ENCODE measurements around the gene DGAT2L6. TPM values are rescaled to one million over a fixed set of nuclear protein-coding genes. Genes with fewer than 3 reads are reported as not detected.

The DGAT2L6 gene
- total RNA-seq, 4 donors from 2014 or later, result not detected

- no peaks in the 10 kb centered on the region for H3K36me3 ChIP-seq
- no peaks in the 10 kb centered on the region for H3K27me3 ChIP-seq
- TF ChIP-seq POLR2A (IDR thresholded peaks at IDR 0.05), result no peak
- TF ChIP-seq CTCF (IDR thresholded peaks at IDR 0.05), result no peak
Observed at GRCh38 chrX:70253377-70254062, 76.2 kb downstream of the DGAT2L6 start.

GRCh38 chrX:70254063-70254400 is 76.7 kb downstream of the DGAT2L6 start:
- H3K4me1 ChIP-seq, result no peaks in the 10 kb centered on the region
- TF ChIP-seq POLR2A (IDR thresholded peaks at IDR 0.05) (no peak), CTCF (IDR thresholded peaks at IDR 0.05) (no peak)
- no peak for DNase-seq
- H3K4me3 ChIP-seq (replicated peaks in 1 of 3), result no peak overlapping the region
- H3K27me3 ChIP-seq, result no peaks in the 10 kb centered on the region
- H3K27ac ChIP-seq, result no peak overlapping the region
- WGBS, 2 donors, result 88 to 90% methylated on average over 1 of the region's 1 CpG
- no peaks in the 10 kb centered on the region for H3K36me3 ChIP-seq
- H3K9me3 ChIP-seq, result no peaks in the 10 kb centered on the region
- intact Hi-C loops (cut with DNase I), result no loop called here

More at GRCh38 chrX:70253377-70254062, 76.2 kb downstream of the DGAT2L6 start:
- 72 to 82% methylated on average over 3 of the region's 3 CpGs for WGBS, 2 donors
- DNase-seq, result no peak
- intact Hi-C loops (cut with DNase I), result no loop called here
- Histone ChIP-seq H3K27ac (no peak overlapping the region), H3K4me3 (replicated peaks in 1 of 3) (no peak overlapping the region), H3K9me3 (no peaks in the 10 kb centered on the region), H3K4me1 (no peaks in the 10 kb centered on the region)

- Histone ChIP-seq H3K9me3 (no peaks in the 10 kb centered on the region), H3K4me3 (replicated peaks in 1 of 3) (no peak overlapping the region), H3K36me3 (no peaks in the 10 kb centered on the region), H3K27ac (no peak overlapping the region), H3K4me1 (no peaks in the 10 kb centered on the region), H3K27me3 (no peaks in the 10 kb centered on the region)
- intact Hi-C loops (cut with DNase I), result no loop called here
- TF ChIP-seq CTCF (IDR thresholded peaks at IDR 0.05) (no peak), POLR2A (IDR thresholded peaks at IDR 0.05) (no peak)
- WGBS, 2 donors, result 95 to 98% methylated on average over 3 of the region's 3 CpGs
- no peak for DNase-seq
Observed at GRCh38 chrX:70254909-70255308, 77.6 kb downstream of the DGAT2L6 start.

Small RNA genes within 50 kb of the gene (small RNA-seq; reads per million reads assigned to genes)
- gene RNA5SP507, result 0.38 reads per million

Other genes with a start within 250 kb of the DGAT2L6 start
- not detected for gene AWAT2, start 127.5 kb upstream of the DGAT2L6 start, total RNA-seq
- gene OTUD6A, start 115.0 kb upstream of the DGAT2L6 start, total RNA-seq, result not detected
- 10 to 100 TPM; 63.5 to 96.7 (median 80.7) TPM for gene IGBP1, start 44.0 kb upstream of the DGAT2L6 start, total RNA-seq
- not detected for gene AWAT1, start 57.2 kb downstream of the DGAT2L6 start, total RNA-seq
- gene P2RY4, start 82.7 kb downstream of the DGAT2L6 start, total RNA-seq, result 1 to 10 TPM in 1 of 4 donors, under 1 TPM in 1, not detected in 2; 0.56 to 1.6 TPM
- gene ARR3, start 90.9 kb downstream of the DGAT2L6 start, total RNA-seq, result not detected
- gene RAB41, start 104.7 kb downstream of the DGAT2L6 start, total RNA-seq, result not detected
- 10 to 100 TPM; 31.1 to 38.2 (median 36.5) TPM for gene PDZD11, start 112.4 kb downstream of the DGAT2L6 start, total RNA-seq
- under 1 TPM in 3 of 4 donors, not detected in 1; 0.11 to 0.71 (median 0.13) TPM for gene KIF4A, start 112.6 kb downstream of the DGAT2L6 start, total RNA-seq
- gene GDPD2, start 245.8 kb downstream of the DGAT2L6 start, total RNA-seq, result not detected

Data from thyroid gland (tissue), 4 donors.